ENCODE data around the gene IL12RB1. TPM values are rescaled to one million over a fixed set of nuclear protein-coding genes. Genes with fewer than 3 reads are reported as not detected.

The IL12RB1 gene
- total and polyA plus RNA-seq, 2 of the 13 experiments (the other 11 are each of a cell fraction or from before 2014, with no cell fraction given): 0.03 to 0.04 TPM

DNA sequence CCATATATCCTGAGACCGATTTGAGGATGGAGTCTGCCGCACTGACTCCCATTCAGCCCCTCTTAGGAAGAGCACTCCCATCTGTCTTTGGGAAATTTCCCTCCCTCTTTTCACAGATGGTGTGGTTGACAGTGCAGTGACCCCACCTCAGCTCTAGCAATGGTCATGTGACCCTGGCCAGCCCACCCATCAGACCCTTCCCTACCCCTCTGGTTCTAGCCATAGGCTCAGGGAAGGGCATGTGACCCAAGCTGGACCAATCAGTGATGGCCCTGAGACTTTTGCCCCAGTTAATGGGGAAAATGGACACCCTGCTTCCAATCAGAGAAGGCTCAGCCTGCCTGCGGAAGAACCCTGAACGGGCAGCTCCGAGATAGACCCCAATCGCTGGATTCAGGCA lies 26.3 kb downstream of the IL12RB1 start:
- H3K4me2 ChIP-seq (ENCODE audit: low read depth, low read length): no peak overlapping the region
- intact Hi-C loops (cut with micrococcal nuclease; ENCODE audit: unreplicated experiment) (no loop called here), in situ Hi-C loops (cut with HindIII; ENCODE audit: extremely low pct_ligation_motif_present, low pct_unique_long_range_greater_than_20kb) (loop anchor here (25.0 kb wide), 1 partner anchor 123 kb away; the partner anchor contains the start of gene CCDC124)
- H3K9ac ChIP-seq (ENCODE audit: insufficient read depth, low read depth, low read length): no peak overlapping the region
- H3K4me1 ChIP-seq (ENCODE audit: insufficient read depth, low read length): peaks cover 16% of the 10 kb centered on the region
- no peaks in the 10 kb centered on the region for H4K20me1 ChIP-seq (ENCODE audit: insufficient read depth, low read length)
- no peak overlapping the region for H3K4me3 ChIP-seq (replicated peaks in 1 of 3; ENCODE audit: insufficient read depth in 1 of 3, low read depth in 2 of 3, low read length in 3 of 3)
- POLR2A ChIA-PET: no interaction called here
- H3K9me3 ChIP-seq (ENCODE audit: low read length): no peaks in the 10 kb centered on the region
- WGBS (ENCODE audit: low lambda C conversion rate): 32% methylated on average over 5 of the region's 6 CpGs
- DNase-seq (ENCODE audit: low spot score) (no peak), ATAC-seq (no peak), FAIRE-seq (no peak)
- no TSS peak for BruUV-seq (replicated peaks)
- no peaks in the 10 kb centered on the region for H3K79me2 ChIP-seq (ENCODE audit: insufficient read depth, low read length)
- no peaks in the 10 kb centered on the region for H3K36me3 ChIP-seq (replicated peaks in 1 of 2; ENCODE audit: control insufficient read depth in 1 of 2, insufficient read depth in 2 of 2, low read length in 2 of 2)
- H3K27me3 ChIP-seq (ENCODE audit: control insufficient read depth in 1 of 2, insufficient read depth in 2 of 2, low read length in 2 of 2): no peaks in the 10 kb centered on the region; a peak in 1 of 5 replicates
- no peak overlapping the region for H2AFZ ChIP-seq (ENCODE audit: low read length)
- CTCF ChIA-PET (ENCODE audit: low intra/inter-chr PET ratio, low total read pairs): no interaction called here
- H3K27ac ChIP-seq (ENCODE audit: extremely low read length, insufficient read depth, low read length): no peak overlapping the region
- no peak for TF ChIP-seq KDM5A (IDR thresholded peaks at IDR 0.05; ENCODE audit: borderline replicate concordance, low read length)
- TF ChIP-seq ZNF431 (CRISPR knock-in tag; IDR thresholded peaks at IDR 0.05; ENCODE audit: borderline replicate concordance, low read depth): no peak
- TF ChIP-seq ZNF605 (CRISPR knock-in tag; IDR thresholded peaks at IDR 0.05): no peak
- peak; percentile 64 for TF ChIP-seq NFYC (CRISPR knock-in tag; IDR thresholded peaks at IDR 0.05)
- TF ChIP-seq ADNP (CRISPR knock-in tag; IDR thresholded peaks at IDR 0.05): no peak
- TF ChIP-seq, protein P1, sequence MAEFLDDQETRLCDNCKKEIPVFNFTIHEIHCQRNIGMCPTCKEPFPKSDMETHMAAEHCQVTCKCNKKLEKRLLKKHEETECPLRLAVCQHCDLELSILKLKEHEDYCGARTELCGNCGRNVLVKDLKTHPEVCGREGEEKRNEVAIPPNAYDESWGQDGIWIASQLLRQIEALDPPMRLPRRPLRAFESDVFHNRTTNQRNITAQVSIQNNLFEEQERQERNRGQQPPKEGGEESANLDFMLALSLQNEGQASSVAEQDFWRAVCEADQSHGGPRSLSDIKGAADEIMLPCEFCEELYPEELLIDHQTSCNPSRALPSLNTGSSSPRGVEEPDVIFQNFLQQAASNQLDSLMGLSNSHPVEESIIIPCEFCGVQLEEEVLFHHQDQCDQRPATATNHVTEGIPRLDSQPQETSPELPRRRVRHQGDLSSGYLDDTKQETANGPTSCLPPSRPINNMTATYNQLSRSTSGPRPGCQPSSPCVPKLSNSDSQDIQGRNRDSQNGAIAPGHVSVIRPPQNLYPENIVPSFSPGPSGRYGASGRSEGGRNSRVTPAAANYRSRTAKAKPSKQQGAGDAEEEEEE (CRISPR knock-in tag; IDR thresholded peaks at IDR 0.05; ENCODE audit: borderline replicate concordance): no peak
- no peak for TF ChIP-seq ZNF274 (CRISPR knock-in tag; IDR thresholded peaks at IDR 0.05)
- no peak for TF ChIP-seq SP5 (CRISPR knock-in tag; IDR thresholded peaks at IDR 0.05; ENCODE audit: borderline replicate concordance, low read depth)
- no peak for TF ChIP-seq CBX5 (CRISPR knock-in tag; IDR thresholded peaks at IDR 0.05; ENCODE audit: borderline replicate concordance)
- TF ChIP-seq, protein P2, sequence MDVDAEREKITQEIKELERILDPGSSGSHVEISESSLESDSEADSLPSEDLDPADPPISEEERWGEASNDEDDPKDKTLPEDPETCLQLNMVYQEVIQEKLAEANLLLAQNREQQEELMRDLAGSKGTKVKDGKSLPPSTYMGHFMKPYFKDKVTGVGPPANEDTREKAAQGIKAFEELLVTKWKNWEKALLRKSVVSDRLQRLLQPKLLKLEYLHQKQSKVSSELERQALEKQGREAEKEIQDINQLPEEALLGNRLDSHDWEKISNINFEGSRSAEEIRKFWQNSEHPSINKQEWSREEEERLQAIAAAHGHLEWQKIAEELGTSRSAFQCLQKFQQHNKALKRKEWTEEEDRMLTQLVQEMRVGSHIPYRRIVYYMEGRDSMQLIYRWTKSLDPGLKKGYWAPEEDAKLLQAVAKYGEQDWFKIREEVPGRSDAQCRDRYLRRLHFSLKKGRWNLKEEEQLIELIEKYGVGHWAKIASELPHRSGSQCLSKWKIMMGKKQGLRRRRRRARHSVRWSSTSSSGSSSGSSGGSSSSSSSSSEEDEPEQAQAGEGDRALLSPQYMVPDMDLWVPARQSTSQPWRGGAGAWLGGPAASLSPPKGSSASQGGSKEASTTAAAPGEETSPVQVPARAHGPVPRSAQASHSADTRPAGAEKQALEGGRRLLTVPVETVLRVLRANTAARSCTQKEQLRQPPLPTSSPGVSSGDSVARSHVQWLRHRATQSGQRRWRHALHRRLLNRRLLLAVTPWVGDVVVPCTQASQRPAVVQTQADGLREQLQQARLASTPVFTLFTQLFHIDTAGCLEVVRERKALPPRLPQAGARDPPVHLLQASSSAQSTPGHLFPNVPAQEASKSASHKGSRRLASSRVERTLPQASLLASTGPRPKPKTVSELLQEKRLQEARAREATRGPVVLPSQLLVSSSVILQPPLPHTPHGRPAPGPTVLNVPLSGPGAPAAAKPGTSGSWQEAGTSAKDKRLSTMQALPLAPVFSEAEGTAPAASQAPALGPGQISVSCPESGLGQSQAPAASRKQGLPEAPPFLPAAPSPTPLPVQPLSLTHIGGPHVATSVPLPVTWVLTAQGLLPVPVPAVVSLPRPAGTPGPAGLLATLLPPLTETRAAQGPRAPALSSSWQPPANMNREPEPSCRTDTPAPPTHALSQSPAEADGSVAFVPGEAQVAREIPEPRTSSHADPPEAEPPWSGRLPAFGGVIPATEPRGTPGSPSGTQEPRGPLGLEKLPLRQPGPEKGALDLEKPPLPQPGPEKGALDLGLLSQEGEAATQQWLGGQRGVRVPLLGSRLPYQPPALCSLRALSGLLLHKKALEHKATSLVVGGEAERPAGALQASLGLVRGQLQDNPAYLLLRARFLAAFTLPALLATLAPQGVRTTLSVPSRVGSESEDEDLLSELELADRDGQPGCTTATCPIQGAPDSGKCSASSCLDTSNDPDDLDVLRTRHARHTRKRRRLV (CRISPR knock-in tag; IDR thresholded peaks at IDR 0.05): no peak
- no peak for TF ChIP-seq CCAR2 (optimal IDR thresholded peaks at IDR 0.05; ENCODE audit: low read depth, low read length)
- TF ChIP-seq SETDB1 (CRISPR knock-in tag; IDR thresholded peaks at IDR 0.05; ENCODE audit: borderline replicate concordance): no peak
- TF ChIP-seq NCOA2 (CRISPR knock-in tag; IDR thresholded peaks at IDR 0.05): no peak
- no peak for TF ChIP-seq NBN (conservative IDR thresholded peaks at IDR 0.05)
- TF ChIP-seq NFYB (CRISPR knock-in tag; IDR thresholded peaks at IDR 0.05): peak; percentile 47
- no peak for TF ChIP-seq GTF3A (CRISPR knock-in tag; conservative IDR thresholded peaks at IDR 0.05)
- TF ChIP-seq KLF16 (CRISPR knock-in tag; IDR thresholded peaks at IDR 0.05): no peak
- TF ChIP-seq, protein P3, sequence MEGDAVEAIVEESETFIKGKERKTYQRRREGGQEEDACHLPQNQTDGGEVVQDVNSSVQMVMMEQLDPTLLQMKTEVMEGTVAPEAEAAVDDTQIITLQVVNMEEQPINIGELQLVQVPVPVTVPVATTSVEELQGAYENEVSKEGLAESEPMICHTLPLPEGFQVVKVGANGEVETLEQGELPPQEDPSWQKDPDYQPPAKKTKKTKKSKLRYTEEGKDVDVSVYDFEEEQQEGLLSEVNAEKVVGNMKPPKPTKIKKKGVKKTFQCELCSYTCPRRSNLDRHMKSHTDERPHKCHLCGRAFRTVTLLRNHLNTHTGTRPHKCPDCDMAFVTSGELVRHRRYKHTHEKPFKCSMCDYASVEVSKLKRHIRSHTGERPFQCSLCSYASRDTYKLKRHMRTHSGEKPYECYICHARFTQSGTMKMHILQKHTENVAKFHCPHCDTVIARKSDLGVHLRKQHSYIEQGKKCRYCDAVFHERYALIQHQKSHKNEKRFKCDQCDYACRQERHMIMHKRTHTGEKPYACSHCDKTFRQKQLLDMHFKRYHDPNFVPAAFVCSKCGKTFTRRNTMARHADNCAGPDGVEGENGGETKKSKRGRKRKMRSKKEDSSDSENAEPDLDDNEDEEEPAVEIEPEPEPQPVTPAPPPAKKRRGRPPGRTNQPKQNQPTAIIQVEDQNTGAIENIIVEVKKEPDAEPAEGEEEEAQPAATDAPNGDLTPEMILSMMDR (CRISPR knock-in tag; IDR thresholded peaks at IDR 0.05): no peak
- TF ChIP-seq KMT2A (CRISPR knock-in tag; IDR thresholded peaks at IDR 0.05): no peak
